ENCODE measurements around the gene DNAH6.
A peak's percentile ranks its signal among the peaks of the same experiment; 100 is the strongest.
"Not testable (repeated sequence)": the region's sequence is repeated elsewhere in the genome, so short reads cannot be mapped to it uniquely, and the experiment has no call there.

DNAH6 gene

GRCh38 chr2:84771251-84771650 is 255.0 kb downstream of the DNAH6 start:
- H3K27ac ChIP-seq: no peak overlapping the region
- DNase-seq (ENCODE audit: low spot score): no peak
- TF ChIP-seq CTCF (conservative IDR thresholded peaks at IDR 0.05; ENCODE audit: low read depth): no peak
- ChIA-PET POLR2A (ENCODE audit: low non-redundant PET) (no interaction called here), CTCF (no interaction called here)

DNA sequence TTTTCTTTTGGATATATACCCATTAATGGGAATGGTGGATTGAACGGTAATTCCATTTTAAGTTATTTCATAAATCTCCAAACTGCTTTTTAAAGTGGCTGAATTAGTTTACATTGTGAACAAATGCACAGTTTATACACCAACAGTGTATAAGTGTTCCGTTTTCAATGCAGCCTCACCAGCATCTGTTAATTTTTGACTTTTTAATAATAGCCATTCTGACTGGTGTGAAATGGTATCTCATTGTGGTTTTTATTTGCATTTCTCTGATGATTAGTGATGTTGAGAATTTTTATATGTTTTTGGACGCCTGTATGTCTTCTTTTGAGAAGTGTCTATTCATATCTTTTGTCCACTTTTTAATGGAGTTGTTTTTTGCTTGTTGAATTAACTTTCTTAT is 257.3 kb downstream of the DNAH6 start:
- POLR2A ChIA-PET (ENCODE audit: low non-redundant PET); DNase-seq (ENCODE audit: low spot score); CTCF ChIA-PET; H3K27ac ChIP-seq: not testable (repeated sequence)

GRCh38 chr2:84776011-84776410 is 259.7 kb downstream of the DNAH6 start:
- ChIA-PET POLR2A (ENCODE audit: low non-redundant PET) (no interaction called here), CTCF (no interaction called here)
- H3K27ac ChIP-seq: no peak overlapping the region
- no peak for DNase-seq (ENCODE audit: low spot score)
- TF ChIP-seq CTCF (conservative IDR thresholded peaks at IDR 0.05; ENCODE audit: low read depth): no peak

GRCh38 chr2:84778911-84779690 is 262.8 kb downstream of the DNAH6 start:
- TF ChIP-seq CTCF (conservative IDR thresholded peaks at IDR 0.05; ENCODE audit: low read depth): no peak
- POLR2A ChIA-PET (ENCODE audit: low non-redundant PET): no interaction called here
- no peak for DNase-seq (ENCODE audit: low spot score)
- no peak overlapping the region for H3K27ac ChIP-seq
- CTCF ChIA-PET: no interaction called here

DNA sequence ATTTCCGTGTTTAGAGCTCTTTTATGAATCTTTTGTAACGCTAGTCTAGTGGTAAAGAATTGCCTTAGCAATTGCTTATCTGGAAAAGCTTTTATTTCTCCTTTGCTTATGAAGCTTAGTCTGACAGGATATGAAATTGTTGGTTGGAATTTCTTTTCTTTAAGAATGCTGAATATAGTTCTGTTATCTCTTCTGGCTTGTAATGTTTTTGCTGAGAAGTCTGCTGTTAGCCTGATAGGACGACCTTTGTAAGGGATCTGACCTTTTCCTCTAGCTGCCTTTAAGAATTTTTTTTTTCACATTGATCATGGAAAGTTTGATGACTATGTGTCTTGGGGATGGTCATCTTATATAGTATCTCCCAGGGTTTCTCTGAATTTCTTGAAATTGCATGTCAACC is 263.5 kb downstream of the DNAH6 start:
- H3K27ac ChIP-seq: no peak overlapping the region
- POLR2A ChIA-PET (ENCODE audit: low non-redundant PET): no interaction called here
- no peak for DNase-seq (ENCODE audit: low spot score)
- TF ChIP-seq CTCF (conservative IDR thresholded peaks at IDR 0.05; ENCODE audit: low read depth): no peak
- CTCF ChIA-PET: no interaction called here

DNA sequence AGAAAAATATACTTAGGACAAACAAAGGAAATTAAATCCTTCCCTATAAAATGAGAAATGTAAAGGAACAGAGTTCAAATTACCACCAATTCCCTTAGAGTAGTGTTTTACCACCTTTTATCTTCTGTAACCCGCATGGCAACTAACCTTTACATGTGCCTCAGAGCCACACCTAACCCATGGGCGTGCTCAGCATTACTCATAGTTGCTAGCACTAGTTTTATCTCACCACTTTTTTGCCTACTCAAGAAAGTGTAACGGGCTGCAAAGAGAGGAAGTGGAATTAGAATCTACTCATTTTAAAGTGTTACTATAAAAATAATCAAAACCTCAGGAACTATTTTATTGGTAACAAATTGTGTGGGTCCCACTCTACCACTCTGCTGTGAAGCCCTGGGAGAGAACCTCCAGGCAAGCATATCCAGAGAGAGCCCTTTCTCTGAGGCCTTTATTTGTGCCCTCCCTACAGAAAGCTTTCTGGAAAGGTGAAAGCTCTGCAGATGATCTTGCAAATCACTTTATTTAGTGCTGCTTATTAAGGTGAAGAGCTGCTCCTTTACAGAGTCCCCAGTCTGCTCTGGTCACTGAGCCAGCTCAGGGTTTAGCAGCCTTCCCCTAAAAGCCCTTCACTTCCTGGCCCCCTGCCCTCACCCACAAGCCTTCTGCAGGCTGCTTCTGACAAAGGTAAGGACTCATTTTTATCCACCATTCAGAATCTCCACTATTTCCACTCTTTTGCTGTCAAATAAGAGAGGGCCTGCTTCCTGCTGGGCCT is 265.8 kb downstream of the DNAH6 start:
- CTCF ChIA-PET: no interaction called here
- POLR2A ChIA-PET (ENCODE audit: low non-redundant PET): no interaction called here
- TF ChIP-seq CTCF (conservative IDR thresholded peaks at IDR 0.05; ENCODE audit: low read depth): no peak
- no peak overlapping the region for H3K27ac ChIP-seq
- peak; percentile 68 for DNase-seq (ENCODE audit: low spot score)

Measured in RWPE1 (cell line).